GM18870 (cell line): Measurements from ENCODE around the gene ZRANB1.
A peak's percentile ranks its signal among the peaks of the same experiment; 100 is the strongest.
"Not testable (repeated sequence)": the region's sequence is repeated elsewhere in the genome, so short reads cannot be mapped to it uniquely, and the experiment has no call there.

Source experiments
- ATAC-seq: cut with Tn5 transposase; IDR thresholded peaks from one replicate; pipeline ENCODE4 v1.9.1; 2021; ENCODE audit warnings: moderate library complexity; ENCODE audit not compliant: unreplicated experiment

ZRANB1 gene

GRCh38 chr10:124941823-124942222 is at the start of gene ZRANB1:
Gene ZRANB1 (plus strand): TSS chr10:124942123. CDS start chr10:124942494, 371 bp downstream.
- ATAC-seq: no peak

GRCh38 chr10:124892905-124893304 is 49.0 kb upstream of the ZRANB1 start:
- ATAC-seq: no peak

DNA sequence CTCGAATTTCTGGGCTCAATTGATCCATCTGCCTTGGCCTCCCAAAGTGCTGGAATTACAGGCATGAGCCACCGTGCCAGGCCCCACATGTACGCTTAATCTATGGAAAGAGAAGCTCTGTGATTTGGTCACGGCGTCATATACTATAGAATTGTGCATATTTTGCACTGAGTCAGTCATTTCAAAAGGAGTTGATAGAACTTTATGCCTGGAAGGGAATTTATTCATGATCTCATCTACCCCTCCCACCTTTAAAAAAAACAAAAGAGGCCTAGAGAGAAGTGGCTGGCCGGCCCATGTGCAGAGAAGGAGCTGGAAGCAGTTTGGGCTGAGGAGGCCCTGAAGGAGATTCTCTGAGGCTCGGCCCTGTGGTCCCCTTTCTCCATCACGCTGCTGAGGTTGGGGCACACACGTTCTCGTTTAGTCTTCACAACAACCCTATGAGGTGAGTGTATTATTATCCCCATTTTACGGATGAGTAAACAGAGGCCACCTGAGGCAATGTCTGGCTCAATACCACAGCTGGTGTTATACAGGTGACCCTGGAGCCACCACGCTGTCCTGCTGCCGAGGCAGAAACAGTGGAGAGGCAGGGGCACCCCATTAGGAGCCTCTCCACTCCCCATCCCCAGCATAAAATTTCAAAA is 47.2 kb upstream of the ZRANB1 start:
- ATAC-seq: no peak

DNA sequence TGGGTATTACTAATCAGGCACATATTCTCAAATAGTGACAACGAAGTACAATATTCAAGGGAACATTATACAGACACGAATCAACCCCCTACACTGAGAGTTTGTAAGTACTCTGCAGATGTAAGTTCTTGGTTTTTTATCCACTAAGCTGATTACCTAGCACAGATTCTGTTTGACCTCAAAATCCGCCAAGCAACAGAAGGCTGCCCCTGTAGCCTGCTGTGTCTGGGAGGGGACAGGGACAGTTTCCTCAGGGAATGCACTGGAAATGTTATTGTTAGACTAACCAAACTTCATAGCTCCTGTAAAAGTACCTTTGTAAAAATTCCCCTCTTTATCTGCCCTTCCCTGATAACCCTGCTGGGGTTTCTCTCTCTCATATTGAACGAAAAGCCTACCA is 45.2 kb upstream of the ZRANB1 start:
- ATAC-seq: no peak

DNA sequence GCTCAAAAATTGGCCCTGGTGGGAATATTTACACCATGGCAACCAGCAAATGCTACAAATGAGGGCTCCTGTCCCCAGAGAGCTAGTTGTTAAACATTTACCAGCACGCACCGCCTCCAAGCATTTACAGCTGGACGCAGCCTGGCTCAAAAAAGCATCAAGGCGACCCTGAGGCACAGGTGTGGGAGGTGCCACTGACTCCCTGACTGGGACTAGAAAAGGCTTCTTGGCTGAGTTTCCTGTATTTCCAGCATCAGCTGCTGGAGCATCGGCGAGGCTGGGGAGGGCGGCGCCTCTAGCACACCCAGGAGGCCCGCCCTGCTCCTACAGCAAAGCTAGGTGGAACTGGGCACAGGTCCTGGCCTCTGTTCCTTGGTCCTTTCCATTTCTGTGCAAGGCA is 43.5 kb upstream of the ZRANB1 start:
- ATAC-seq: no peak

DNA sequence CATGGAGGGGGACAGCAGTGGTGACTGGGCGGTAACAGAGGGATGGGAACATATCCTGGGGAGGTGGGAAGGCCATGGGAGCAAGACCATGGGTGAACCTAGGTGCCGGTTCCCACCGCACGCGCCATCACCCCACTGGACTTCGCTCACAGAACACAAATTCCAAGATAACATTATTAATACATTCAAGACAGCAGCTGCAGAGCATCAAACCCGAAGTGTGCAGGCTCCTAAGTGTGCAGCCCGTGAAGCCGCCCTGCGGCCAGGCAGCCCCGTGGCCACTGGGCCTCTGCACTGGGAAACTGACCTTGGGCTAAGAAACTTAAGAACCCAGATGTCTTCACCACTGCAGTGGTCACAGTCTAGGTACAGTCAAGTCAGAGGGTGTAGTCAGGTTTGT is 42.8 kb upstream of the ZRANB1 start:
- ATAC-seq: no peak

GRCh38 chr10:124902462-124902861 is 39.5 kb upstream of the ZRANB1 start:
- no peak for ATAC-seq

- no peak for ATAC-seq
Observed at GRCh38 chr10:124903111-124903510, 38.8 kb upstream of the ZRANB1 start.

DNA sequence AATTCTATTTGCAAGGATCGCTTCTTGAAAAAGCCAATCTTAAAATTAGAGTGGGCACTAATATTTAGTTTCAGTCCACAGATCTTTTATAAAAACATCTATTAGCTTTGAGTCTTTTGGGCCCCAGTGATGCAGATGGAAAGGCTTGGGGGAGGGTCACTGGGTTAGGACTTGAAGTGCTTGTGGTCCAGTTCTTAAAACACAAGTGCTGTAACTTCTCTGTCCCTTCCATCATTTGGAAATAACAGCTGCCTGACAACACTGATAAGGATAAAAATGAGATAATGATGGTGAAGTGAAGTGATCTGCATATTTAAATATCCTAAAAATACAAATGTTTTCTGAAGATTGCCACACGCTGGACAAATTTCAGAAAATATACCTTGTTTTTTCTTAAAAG is 37.1 kb upstream of the ZRANB1 start:
- no peak for ATAC-seq

GRCh38 chr10:124906551-124907001 is 35.3 kb upstream of the ZRANB1 start:
- ATAC-seq: no peak

GRCh38 chr10:124909563-124909962 is 32.4 kb upstream of the ZRANB1 start:
- no peak for ATAC-seq

DNA sequence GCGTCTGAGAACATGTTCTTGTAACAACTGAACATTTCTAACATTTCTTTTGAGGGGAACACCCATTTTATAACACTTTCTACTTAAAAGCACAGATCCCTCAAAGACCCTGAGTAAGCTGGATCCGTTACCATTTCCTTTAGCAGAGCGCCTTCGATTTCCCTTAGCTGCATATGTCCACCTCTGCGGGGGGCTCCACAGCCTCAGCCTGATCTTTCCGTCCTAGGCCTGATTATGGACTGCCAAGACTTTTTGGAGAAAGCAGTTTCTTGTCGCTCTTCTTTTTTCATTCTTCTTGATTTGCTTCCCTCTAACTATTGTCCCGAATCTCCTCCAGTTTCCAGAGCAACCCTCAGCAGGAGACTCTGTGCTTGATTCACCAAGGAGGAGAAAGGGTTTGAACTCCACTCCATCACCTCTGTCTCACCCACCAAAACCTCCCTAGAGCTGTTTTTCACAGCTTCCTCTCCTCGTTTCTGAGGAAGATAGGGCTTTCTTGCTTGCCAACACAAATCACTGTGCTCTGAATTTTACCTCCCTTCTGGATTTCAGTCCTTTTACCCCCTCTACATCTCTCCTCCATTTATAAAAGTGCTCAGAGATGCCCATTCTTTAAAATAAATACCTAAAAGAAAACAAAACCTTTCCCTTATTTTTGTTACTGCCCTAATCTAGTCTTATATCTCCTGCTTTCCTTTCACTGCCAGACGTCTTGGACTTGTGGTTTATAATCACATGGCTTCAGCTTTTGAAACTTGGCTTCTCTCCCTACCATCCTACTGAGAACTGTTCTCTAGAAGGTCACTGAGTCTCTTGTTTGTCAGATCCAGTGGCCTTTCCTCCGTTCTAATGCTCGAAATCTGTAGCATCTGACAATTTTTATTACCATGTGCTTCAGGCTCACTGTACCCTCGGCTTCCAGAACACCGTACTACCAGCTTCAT is 30.5 kb upstream of the ZRANB1 start:
- no peak for ATAC-seq

DNA sequence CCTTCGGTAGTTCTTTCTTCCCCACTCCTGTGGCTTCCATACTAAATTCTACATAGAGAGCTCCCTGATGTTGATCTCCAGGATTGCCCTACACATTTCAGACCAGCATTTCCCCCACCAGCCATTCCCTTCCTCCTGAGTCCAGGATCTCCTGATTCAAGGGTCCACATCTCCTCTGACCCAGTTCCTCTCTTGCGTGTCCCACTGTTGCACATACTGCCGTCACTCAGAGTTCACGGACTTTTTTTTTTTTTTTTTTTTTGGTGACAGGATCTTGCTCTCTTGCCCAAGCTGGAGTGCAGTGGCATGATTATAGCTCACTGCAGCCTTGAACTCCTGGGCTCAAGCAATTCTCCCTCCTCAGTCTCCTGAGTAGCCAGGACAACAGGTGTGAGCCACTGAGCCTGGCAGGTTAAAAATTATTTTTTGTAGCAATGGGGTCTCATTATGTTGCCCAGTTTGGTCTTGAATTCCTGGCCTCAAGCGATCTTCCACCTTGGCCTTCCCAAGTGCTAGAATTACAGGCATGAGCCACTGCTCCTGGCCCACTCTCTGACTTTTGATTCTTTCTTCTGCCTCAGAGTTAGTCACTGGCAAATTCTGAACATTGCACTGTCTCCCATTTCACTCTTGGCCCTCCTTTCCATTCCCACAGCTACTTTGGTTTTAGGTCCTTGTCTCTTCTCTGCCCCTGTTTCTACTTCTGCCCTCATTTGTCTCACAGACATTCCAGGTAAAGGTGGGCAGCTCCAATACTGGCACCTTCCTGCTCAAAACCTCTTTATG is 29.6 kb upstream of the ZRANB1 start:
- ATAC-seq: no peak

- ATAC-seq: no peak
Observed at GRCh38 chr10:124913167-124913566, 28.8 kb upstream of the ZRANB1 start.

DNA sequence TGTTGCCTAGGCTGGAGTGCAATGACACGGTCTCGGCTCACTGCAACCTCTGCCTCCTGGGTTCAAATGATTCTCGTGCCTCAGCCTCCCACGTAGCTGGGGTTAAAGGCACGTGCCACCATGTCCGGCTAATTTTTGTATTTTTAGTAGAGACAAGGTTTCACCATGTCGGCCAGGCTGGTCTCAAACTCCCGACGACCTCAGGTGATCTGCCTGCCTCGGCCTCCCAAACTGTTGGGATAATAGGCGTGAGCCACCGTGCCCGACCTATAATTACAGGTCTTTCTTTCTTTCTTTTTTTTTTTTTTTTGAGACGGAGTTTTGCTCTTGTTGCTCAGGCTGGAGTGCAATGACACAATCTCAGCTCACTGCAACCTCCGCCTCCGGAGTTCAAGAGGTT is 27.5 kb upstream of the ZRANB1 start:
- ATAC-seq: not testable (repeated sequence)

DNA sequence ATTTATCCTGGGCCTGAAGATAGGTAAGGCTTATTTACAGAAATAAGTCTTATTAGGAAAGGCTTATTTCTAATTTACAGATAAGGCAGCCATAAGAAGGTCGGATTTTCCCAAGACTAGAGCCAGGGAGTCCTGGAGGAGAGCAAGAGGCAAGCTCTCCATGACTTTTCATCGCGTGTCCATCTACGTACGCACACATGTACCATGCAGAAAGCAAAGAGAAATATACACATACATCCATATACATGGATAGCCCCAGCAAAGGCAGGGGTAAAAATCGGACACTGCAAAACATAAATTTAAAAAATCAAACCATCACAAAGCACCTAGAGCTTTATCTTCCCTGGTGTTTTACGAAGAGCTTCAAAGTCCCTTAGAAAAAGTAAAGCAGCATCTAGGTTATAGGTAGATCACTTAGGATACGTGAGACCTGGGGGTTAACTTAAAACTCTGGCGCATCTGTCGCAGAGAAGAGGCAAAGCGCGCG is 25.8 kb upstream of the ZRANB1 start:
- peak; percentile 14 for ATAC-seq

DNA sequence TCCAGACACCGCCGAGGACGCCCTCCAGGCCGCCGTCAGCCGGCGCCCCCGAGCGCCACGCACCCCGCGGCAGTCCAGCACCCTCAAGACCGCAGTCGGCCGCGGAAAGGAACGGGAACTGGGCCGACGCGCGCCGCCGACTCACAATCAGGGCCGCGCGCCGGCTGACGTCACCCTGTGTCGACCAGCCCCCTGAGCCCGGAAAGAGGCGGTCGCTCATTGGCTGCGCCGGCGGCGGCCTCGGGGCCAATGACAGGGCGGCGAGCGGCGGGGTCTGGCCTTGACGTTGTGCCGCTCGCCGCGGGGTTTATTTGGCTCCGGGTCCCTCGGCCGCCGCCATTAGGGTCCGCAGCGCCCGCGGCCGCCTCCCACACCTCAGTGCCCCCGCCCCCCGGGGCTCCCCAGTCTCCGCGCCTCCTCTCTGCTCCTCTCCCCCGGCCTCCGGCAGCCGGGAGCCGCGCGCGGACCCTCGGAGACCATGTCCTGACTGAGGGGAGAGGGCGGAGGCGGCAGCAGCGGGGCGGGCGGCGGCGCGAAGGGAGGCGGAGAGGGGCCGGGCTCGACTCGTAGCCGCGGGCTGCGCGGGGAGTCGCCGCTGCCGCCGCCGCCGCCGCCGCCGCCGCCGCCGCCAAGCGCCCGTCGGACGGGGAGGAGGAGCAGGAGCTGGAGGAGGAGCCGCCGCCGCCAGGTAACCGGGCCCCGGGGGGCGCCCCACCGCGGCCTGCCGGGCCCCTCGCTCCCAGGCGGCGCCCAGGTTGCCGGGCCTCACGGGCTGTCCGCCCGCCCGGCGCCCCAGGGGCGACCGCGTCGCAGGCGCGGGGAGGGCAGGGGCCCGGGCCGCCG is 25.1 kb upstream of the ZRANB1 start:
- peak; percentile 70 for ATAC-seq

GRCh38 chr10:124917428-124918190 is 24.3 kb upstream of the ZRANB1 start:
- ATAC-seq: no peak

- no peak for ATAC-seq
Observed at GRCh38 chr10:124918191-124918830, 23.6 kb upstream of the ZRANB1 start.
